ENCODE results near the gene KLRF1.

KLRF1 gene, protein sequence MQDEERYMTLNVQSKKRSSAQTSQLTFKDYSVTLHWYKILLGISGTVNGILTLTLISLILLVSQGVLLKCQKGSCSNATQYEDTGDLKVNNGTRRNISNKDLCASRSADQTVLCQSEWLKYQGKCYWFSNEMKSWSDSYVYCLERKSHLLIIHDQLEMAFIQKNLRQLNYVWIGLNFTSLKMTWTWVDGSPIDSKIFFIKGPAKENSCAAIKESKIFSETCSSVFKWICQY

DNA sequence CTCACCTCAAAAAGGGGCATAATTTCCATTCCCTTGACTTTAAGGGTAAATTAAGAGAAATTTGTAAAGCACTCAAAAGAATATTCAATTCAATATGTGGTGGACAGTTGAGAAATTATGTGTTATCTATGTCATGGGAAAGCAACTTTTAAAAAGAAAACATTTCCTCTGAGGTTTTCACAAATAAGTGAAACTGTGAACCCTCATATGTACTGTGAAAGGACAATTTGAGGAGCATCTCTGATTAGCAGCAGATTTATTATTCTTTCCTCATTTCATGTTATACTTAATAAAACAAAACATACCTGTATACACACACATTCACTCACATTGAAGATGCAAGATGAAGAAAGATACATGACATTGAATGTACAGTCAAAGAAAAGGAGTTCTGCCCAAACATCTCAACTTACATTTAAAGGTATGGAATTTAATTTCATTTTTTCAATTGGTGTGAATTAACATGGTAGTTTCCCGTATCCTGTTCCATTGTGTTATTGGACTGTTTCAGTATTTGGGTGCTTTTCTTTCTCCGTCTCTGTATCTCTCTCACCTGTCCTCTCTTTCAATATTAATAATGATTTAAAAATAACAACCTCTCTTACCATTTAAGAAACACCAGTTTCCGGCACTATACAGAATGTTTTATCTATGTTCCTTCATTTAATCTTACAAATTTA lies at the start of gene KLRF1:
TSS of gene KLRF1 (plus strand) at position 273 of the 680 bp plus-strand sequence. CDS start at position 337, 64 bp downstream.
- no peak for TF ChIP-seq CTCF (IDR thresholded peaks at IDR 0.05)

DNA sequence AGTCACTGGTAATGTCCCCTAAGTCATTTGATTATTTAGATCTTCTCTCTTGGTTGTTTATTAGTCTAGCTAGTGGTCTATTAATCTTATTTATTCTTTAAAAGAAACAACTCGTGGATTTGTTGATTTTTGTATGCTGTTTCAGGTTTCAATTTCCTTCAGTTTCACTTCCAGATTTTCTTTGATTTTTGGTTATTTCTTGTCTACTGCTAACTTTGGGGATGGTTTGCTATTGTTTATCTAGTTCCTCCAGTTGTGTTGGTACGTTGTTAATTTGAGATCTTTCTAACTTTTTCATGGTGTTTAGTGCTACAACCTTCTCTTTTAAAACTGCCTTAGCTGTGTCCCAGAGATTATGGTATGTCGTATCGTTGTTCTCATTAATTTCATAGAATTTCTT lies 48.1 kb upstream of the KLRF1 start:
- no peak for TF ChIP-seq CTCF (IDR thresholded peaks at IDR 0.05)

DNA sequence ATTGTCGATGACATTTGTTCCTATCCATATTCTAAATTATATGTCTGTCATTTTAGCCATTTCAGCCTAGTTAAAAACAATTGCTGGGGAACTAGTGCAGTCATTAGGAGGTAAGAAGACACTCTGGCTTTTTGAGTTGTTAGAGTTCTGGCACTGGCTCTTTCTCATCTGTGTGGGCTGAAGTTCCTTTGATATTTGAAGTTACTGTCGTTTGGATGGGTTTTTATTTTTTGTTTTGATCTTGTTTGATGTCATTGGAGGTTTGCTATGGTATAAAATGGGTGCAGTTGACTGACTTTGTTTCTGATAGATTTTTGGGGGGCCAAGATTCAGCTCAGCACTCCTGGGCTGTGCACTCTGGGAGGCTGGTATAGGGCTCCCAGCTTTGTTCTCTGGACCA lies 45.9 kb upstream of the KLRF1 start:
- TF ChIP-seq CTCF (IDR thresholded peaks at IDR 0.05): no peak

- no peak for TF ChIP-seq CTCF (IDR thresholded peaks at IDR 0.05)
These were observed 44.5 kb upstream of the KLRF1 start for GRCh38 chr12:9782547-9783382.

DNA sequence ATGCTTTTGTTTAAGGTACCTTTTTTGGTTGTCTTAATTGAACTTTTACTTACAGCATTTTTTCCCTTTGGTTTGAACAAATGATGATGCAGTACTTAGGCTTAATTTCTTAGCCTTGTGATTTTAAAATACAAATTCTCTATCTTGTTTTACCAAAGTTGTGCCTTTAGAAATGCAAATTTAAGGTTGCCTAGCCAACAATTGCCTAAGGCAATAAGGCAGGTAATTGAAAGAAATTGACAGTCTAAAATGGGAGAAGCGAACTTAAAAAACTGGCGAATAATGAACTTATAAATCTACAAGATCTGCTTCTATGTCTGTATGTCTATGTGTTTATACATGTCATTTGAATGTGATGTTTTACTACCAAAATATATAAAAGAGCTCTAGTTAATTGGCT lies 43.0 kb upstream of the KLRF1 start:
- TF ChIP-seq CTCF (IDR thresholded peaks at IDR 0.05): no peak

DNA sequence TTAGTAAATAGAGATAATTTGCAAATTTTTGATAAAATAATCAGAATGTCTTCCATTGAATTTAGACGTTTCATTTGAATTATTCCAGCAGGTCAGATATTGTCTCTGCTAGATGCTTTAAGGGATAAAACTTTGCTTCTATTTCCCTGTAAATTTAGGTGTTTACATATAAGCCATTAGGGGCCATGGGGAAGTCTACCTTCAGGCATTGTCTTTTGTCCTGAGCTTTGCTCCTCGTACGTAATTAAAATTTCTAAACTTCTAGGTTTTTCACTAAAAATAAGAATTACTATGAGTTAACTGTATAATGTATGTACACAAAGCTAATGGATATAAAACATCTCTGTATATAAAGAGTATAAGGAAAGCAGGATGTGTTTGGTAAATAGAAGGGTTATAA lies 42.5 kb upstream of the KLRF1 start:
- no peak for TF ChIP-seq CTCF (IDR thresholded peaks at IDR 0.05)

DNA sequence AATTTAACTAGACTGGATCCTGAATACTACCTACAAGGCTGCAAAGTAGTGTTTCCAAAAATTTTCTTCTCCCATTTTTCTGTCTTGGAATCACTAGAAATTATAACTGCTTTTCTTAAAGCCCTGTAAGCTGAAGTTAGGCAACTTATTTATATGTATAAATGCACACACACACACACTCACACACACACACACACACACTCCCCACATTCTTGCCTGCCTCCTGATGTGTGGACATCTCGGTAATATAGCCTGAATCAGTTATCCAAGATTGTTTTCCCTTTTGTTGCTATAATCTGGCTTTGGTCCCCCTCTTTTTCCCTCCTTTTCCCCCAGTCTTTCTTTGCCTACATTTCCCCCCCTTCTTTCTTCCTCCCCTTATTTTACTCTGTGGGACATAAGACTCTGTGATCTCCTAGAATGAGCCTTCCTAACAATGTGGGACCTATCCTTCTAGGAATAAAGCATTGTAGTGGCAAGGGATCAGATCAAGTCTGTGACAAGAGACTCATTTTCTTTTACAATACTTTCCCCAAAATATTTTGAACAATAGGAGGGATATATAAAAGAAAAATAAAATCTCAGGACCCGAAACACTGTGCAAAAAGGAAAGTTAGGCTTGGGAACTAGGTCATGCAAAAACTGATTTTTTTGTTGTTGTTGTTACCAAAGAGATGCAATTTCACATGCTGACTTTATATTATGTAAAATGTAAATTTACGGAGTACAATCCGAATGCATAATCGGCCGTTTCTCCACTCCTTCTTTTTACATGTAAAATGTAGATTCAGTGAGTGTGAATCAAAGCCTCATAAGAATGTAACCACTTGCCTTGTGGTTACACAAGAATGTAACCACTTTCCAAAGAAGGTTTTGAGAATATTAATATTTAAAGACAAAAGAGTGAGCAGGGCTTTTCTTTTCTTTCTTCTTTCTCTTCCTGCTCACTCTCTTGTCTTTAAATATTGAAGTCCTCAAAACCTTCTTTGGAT lies 40.3 kb upstream of the KLRF1 start:
- TF ChIP-seq CTCF (IDR thresholded peaks at IDR 0.05): no peak

All from LNCAP (cell line).